ENCODE data around the gene FAM241A.

- no peak for TF ChIP-seq OSR1 (CRISPR knock-in tag; IDR thresholded peaks at IDR 0.05)
- no peak for TF ChIP-seq PPARA (CRISPR knock-in tag; IDR thresholded peaks at IDR 0.05; ENCODE audit: borderline replicate concordance)
- TF ChIP-seq ZFP3 (CRISPR knock-in tag; IDR thresholded peaks at IDR 0.05), result no peak
- no peak for TF ChIP-seq ARNTL (CRISPR knock-in tag; IDR thresholded peaks at IDR 0.05; ENCODE audit: borderline replicate concordance, low read depth)
- TF ChIP-seq ZFP30 (CRISPR knock-in tag; IDR thresholded peaks at IDR 0.05), result no peak
Observed at GRCh38 chr4:112213091-112213490, 67.8 kb downstream of the FAM241A start.

Data from SK-N-SH treated with all-trans-retinoic acid at 6 μM for 48 hours (cell line).